Body of pancreas (tissue), 4 donors: ENCODE measurements around the gene DBN1.
A peak's percentile ranks its signal among the peaks of the same experiment; 100 is the strongest.

Source experiments
- POLR2A ChIP-seq, 3 donors: fragments of 450-650 bp; IDR thresholded peaks; one replicate each; pipeline ENCODE4 v1.6.1; 2016; ENCODE audit warnings: antibody characterized with exemption in 3 of 3, mild to moderate bottlenecking in 2 of 3
- TF ChIP-seq, protein P1 (sequence below), 7 experiments: fragments of 450-650 bp in 4 of 7; fragments of 200-600 bp in 3 of 7; sonication (generic) in 3 of 7; IDR thresholded peaks; one replicate each; pipeline ENCODE4 v1.5.1; 2016 to 2019; ENCODE audit warnings: antibody characterized with exemption in 7 of 7

DNA sequence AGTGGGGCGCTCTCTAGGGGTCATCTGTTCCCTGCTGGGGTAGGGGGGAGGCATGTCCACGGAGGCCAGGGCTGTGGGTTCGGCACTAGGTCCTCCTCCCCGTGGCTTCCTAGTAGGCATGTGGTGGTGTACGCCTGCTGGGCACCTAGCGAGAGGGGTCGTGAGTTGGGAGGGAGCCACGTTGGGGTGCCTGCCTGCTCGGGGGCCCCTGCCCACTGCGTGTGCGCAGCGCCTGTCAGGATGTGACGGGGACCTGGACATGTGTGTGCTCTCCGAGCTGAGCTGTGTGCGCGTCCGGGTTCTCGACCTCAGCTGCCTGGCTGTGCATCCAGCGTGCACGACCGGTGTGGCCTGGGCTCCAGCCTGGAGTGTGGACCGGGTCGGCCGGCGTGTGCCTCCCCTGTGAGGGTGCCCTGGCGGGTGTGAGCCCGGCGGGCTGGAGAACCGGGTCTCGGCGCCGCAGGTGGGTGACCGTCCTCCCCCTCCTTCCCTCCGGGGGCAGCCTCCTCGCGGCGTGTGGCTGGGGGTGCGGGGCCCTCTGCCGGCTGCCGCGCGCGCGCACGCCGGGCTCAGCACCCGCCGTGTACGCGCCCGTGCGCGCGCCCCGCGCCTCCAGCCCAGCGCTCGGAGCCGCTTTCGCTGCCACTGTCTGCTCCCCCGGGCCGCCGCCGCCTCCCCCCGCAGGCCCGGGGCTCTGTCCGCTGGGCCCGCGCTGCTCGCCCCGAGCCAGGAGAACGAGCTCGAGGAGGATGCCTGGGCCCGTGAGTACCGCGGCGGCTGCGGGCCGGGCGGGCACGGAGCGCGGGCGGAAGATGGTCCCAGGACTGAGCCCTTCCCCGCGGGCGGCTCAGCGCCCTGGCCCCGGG, 27.0 kb downstream of the DBN1 start, which contains the start of gene PRR7:
- peak in 1 of 3 donors; percentile 16 for TF ChIP-seq POLR2A (IDR thresholded peaks at IDR 0.05)
- TF ChIP-seq, protein P1, sequence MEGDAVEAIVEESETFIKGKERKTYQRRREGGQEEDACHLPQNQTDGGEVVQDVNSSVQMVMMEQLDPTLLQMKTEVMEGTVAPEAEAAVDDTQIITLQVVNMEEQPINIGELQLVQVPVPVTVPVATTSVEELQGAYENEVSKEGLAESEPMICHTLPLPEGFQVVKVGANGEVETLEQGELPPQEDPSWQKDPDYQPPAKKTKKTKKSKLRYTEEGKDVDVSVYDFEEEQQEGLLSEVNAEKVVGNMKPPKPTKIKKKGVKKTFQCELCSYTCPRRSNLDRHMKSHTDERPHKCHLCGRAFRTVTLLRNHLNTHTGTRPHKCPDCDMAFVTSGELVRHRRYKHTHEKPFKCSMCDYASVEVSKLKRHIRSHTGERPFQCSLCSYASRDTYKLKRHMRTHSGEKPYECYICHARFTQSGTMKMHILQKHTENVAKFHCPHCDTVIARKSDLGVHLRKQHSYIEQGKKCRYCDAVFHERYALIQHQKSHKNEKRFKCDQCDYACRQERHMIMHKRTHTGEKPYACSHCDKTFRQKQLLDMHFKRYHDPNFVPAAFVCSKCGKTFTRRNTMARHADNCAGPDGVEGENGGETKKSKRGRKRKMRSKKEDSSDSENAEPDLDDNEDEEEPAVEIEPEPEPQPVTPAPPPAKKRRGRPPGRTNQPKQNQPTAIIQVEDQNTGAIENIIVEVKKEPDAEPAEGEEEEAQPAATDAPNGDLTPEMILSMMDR (IDR thresholded peaks at IDR 0.05) = peak in 1 of 7 experiments; percentile 24
